B cell (primary cell): ENCODE results near the gene ECD.

Source experiments
- CTCF ChIP-seq: fragments of 200-600 bp; IDR thresholded peaks from one replicate; pipeline ENCODE4 v1.8.0; 2022; ENCODE audit warnings: antibody characterized with exemption, mild to moderate bottlenecking
- EZH2 ChIP-seq: IDR thresholded peaks from 2 replicates; pipeline ENCODE4 v1.6.1; 2012; ENCODE audit warnings: borderline replicate concordance, low read depth, mild to moderate bottlenecking, moderate library complexity, low read length; ENCODE audit not compliant: insufficient read depth, poor library complexity, severe bottlenecking

DNA sequence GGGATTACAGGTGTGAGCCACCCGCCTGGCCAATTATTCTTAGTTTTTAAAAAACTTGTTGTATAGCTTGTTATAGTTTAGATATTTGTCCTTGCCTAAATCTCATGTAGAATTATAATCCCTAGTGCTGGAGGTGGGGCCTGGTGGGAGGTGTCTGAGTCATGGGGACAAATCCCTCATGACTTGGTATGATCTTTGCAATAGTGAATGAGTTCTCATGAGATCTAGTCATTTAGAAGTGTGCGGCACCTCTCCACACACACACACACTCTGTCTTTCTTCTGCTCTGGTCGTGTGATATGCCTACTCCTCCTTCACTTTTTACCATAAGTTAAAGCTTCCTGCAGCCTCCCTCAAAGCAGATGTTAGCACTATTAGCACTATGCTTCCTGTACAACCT, 37.3 kb upstream of the ECD start:
- no peak for TF ChIP-seq CTCF
- TF ChIP-seq EZH2 = no peak
